H1 (cell line): ENCODE results near the gene HACD2. TPM values are rescaled to one million over a fixed set of nuclear protein-coding genes. Genes with fewer than 3 reads are reported as not detected.

ENCODE experiments used
- CTBP2 ChIP-seq: IDR thresholded peaks from 2 replicates; pipeline ENCODE4 v1.7.0; 2011; ENCODE audit warnings: borderline replicate concordance, mild to moderate bottlenecking, moderate library complexity, mixed read lengths, low read length; ENCODE audit not compliant: insufficient read depth, insufficient read length
- EGR1 ChIP-seq: IDR thresholded peaks from 2 replicates; pipeline ENCODE4 v1.6.1; 2011; ENCODE audit warnings: low read depth, low read length, borderline replicate concordance
- RXRA ChIP-seq: IDR thresholded peaks from 2 replicates; pipeline ENCODE4 v1.6.1; 2011; ENCODE audit warnings: low read depth, mild to moderate bottlenecking, low read length, moderate library complexity; ENCODE audit not compliant: insufficient read depth
- polyA plus RNA-seq, 7 experiments: library from polyadenylated mRNA; depleted of rRNA in 3 of 7; stranded (reverse) in 5 of 7; unstranded in 2 of 7; fragments of >200 nt in 5 of 7; fragments of 200-250 nt in 2 of 7; gene quantifications; 1 replicate in 5 of 7; 2 replicates in 1 of 7; 4 replicates in 1 of 7; pipeline versions ENCODE4 v1.2.1 to v1.2.3, GENCODE V29; 2011 to 2013; ENCODE audit warnings: missing spikeins in 2 of 7, mixed read lengths in 2 of 7
- total RNA-seq: library from RNA; stranded (reverse); fragmentation: NEBNext Ultra II Directional; extraction: Animal tissue kit (Norgen Biotek cat#: 25700); gene quantifications from 2 replicates; pipeline ENCODE4 v1.2.1, GENCODE V29; 2021
- TF ChIP-seq, protein P1 (sequence below): fragments of 300-600 bp; sonication (generic); IDR thresholded peaks from 2 replicates; pipeline ENCODE4 v1.7.1; 2012; ENCODE audit warnings: low read length, moderate library complexity, mild to moderate bottlenecking, inconsistent platforms; ENCODE audit not compliant: insufficient replicate concordance

The HACD2 gene
- total and polyA plus RNA-seq, 2 of the 8 experiments (the other 6 are each of a cell fraction or from before 2014, with no cell fraction given) = 24.9 to 31.2 TPM

DNA sequence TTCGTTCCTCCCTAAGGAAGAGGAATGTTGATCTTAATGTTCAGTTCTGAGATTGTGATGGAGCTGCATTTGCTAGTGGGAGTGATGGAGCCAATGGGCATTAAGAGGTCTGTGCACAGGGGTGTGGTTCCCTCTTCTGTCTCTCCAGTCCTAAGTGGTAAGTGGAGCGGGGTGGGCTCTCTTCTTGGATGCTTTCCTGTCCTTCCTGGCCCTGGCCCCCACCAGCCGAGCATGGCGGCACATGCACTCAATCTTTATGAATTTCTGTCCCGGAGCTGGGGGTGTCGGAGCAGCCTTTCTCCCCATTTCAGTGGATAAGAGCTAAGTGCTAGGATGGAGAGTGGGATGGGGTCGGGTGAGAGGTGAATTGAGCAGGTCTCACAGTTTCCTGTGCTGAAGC lies 98.4 kb downstream of the HACD2 start (continued):
- TF ChIP-seq, protein P1, sequence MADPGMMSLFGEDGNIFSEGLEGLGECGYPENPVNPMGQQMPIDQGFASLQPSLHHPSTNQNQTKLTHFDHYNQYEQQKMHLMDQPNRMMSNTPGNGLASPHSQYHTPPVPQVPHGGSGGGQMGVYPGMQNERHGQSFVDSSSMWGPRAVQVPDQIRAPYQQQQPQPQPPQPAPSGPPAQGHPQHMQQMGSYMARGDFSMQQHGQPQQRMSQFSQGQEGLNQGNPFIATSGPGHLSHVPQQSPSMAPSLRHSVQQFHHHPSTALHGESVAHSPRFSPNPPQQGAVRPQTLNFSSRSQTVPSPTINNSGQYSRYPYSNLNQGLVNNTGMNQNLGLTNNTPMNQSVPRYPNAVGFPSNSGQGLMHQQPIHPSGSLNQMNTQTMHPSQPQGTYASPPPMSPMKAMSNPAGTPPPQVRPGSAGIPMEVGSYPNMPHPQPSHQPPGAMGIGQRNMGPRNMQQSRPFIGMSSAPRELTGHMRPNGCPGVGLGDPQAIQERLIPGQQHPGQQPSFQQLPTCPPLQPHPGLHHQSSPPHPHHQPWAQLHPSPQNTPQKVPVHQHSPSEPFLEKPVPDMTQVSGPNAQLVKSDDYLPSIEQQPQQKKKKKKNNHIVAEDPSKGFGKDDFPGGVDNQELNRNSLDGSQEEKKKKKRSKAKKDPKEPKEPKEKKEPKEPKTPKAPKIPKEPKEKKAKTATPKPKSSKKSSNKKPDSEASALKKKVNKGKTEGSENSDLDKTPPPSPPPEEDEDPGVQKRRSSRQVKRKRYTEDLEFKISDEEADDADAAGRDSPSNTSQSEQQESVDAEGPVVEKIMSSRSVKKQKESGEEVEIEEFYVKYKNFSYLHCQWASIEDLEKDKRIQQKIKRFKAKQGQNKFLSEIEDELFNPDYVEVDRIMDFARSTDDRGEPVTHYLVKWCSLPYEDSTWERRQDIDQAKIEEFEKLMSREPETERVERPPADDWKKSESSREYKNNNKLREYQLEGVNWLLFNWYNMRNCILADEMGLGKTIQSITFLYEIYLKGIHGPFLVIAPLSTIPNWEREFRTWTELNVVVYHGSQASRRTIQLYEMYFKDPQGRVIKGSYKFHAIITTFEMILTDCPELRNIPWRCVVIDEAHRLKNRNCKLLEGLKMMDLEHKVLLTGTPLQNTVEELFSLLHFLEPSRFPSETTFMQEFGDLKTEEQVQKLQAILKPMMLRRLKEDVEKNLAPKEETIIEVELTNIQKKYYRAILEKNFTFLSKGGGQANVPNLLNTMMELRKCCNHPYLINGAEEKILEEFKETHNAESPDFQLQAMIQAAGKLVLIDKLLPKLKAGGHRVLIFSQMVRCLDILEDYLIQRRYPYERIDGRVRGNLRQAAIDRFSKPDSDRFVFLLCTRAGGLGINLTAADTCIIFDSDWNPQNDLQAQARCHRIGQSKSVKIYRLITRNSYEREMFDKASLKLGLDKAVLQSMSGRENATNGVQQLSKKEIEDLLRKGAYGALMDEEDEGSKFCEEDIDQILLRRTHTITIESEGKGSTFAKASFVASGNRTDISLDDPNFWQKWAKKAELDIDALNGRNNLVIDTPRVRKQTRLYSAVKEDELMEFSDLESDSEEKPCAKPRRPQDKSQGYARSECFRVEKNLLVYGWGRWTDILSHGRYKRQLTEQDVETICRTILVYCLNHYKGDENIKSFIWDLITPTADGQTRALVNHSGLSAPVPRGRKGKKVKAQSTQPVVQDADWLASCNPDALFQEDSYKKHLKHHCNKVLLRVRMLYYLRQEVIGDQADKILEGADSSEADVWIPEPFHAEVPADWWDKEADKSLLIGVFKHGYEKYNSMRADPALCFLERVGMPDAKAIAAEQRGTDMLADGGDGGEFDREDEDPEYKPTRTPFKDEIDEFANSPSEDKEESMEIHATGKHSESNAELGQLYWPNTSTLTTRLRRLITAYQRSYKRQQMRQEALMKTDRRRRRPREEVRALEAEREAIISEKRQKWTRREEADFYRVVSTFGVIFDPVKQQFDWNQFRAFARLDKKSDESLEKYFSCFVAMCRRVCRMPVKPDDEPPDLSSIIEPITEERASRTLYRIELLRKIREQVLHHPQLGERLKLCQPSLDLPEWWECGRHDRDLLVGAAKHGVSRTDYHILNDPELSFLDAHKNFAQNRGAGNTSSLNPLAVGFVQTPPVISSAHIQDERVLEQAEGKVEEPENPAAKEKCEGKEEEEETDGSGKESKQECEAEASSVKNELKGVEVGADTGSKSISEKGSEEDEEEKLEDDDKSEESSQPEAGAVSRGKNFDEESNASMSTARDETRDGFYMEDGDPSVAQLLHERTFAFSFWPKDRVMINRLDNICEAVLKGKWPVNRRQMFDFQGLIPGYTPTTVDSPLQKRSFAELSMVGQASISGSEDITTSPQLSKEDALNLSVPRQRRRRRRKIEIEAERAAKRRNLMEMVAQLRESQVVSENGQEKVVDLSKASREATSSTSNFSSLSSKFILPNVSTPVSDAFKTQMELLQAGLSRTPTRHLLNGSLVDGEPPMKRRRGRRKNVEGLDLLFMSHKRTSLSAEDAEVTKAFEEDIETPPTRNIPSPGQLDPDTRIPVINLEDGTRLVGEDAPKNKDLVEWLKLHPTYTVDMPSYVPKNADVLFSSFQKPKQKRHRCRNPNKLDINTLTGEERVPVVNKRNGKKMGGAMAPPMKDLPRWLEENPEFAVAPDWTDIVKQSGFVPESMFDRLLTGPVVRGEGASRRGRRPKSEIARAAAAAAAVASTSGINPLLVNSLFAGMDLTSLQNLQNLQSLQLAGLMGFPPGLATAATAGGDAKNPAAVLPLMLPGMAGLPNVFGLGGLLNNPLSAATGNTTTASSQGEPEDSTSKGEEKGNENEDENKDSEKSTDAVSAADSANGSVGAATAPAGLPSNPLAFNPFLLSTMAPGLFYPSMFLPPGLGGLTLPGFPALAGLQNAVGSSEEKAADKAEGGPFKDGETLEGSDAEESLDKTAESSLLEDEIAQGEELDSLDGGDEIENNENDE = no peak
- TF ChIP-seq EGR1 (no peak), CTBP2 (no peak), RXRA (no peak)
